Karpas-422 (cell line): ENCODE results near the gene KCNIP4. TPM values are rescaled to one million over a fixed set of nuclear protein-coding genes. Genes with fewer than 3 reads are reported as not detected.

Source experiments
- DNase-seq: peaks from one replicate; pipeline ENCODE4 v3.0.0-alpha.2; 2015
- H2AFZ ChIP-seq: fragments of 200-600 bp; sonication (generic); 2 replicates; pipeline ENCODE4 v1.6.1; 2014; ENCODE audit warnings: antibody characterized with exemption, low read length, mixed read lengths
- H3K27ac ChIP-seq: fragments of 200-600 bp; sonication (generic); 2 replicates; pipeline ENCODE4 v1.5.1; 2014; ENCODE audit warnings: mild to moderate bottlenecking, low read length, moderate library complexity
- H3K27me3 ChIP-seq: fragments of 200-600 bp; sonication (generic); 2 replicates; pipeline ENCODE4 v1.6.1; 2014; ENCODE audit warnings: low read length, mixed read lengths
- H3K36me3 ChIP-seq: fragments of 200-600 bp; sonication (generic); 2 replicates; pipeline ENCODE4 v1.6.1; 2014; ENCODE audit warnings: low read length, mixed read lengths; ENCODE audit not compliant: insufficient read depth
- H3K4me1 ChIP-seq: fragments of 200-600 bp; sonication (generic); 2 replicates; pipeline ENCODE4 v1.6.1; 2014; ENCODE audit warnings: mild to moderate bottlenecking, low read length, mixed read lengths
- H3K4me2 ChIP-seq: fragments of 200-600 bp; sonication (generic); 2 replicates; pipeline ENCODE4 v1.6.1; 2014; ENCODE audit warnings: low read length, low read depth, mild to moderate bottlenecking; ENCODE audit not compliant: poor library complexity, severe bottlenecking
- H3K4me3 ChIP-seq: fragments of 200-600 bp; sonication (generic); 2 replicates; pipeline ENCODE4 v1.5.1; 2014; ENCODE audit warnings: mild to moderate bottlenecking, antibody characterized with exemption, low read length, mixed read lengths
- H3K79me2 ChIP-seq: fragments of 200-600 bp; sonication (generic); 2 replicates; pipeline ENCODE4 v1.6.1; 2014; ENCODE audit warnings: mild to moderate bottlenecking, low read length, mixed read lengths
- H3K9ac ChIP-seq: fragments of 200-600 bp; sonication (generic); 2 replicates; pipeline ENCODE4 v1.6.0; 2014; ENCODE audit warnings: low read length
- H3K9me2 ChIP-seq: fragments of 200-600 bp; sonication (generic), shearing (Covaris generic); replicated peaks from 2 replicates; pipeline ENCODE4 v1.6.0; 2014; ENCODE audit warnings: mild to moderate bottlenecking, low read length, moderate library complexity; ENCODE audit not compliant: insufficient read depth
- H3K9me3 ChIP-seq: fragments of 300-700, 200-600 bp; sonication (generic); 2 replicates; pipeline ENCODE4 v1.6.1; 2014; ENCODE audit warnings: low read length, mixed read lengths
- H4K20me1 ChIP-seq: fragments of 200-600 bp; sonication (generic); 2 replicates; pipeline ENCODE4 v1.6.1; 2014; ENCODE audit warnings: mild to moderate bottlenecking, antibody characterized with exemption, low read length, low read depth; ENCODE audit not compliant: insufficient read depth
- total RNA-seq: library from RNA; depleted of rRNA; stranded (reverse); fragments of >200 nt; shearing (Covaris generic); gene quantifications from 2 replicates; pipeline ENCODE4 v1.2.3, GENCODE V29; 2014; ENCODE audit warnings: low replicate concordance

Gene KCNIP4
- total RNA-seq, 1 experiment from 2014 or later, result not detected

DNA sequence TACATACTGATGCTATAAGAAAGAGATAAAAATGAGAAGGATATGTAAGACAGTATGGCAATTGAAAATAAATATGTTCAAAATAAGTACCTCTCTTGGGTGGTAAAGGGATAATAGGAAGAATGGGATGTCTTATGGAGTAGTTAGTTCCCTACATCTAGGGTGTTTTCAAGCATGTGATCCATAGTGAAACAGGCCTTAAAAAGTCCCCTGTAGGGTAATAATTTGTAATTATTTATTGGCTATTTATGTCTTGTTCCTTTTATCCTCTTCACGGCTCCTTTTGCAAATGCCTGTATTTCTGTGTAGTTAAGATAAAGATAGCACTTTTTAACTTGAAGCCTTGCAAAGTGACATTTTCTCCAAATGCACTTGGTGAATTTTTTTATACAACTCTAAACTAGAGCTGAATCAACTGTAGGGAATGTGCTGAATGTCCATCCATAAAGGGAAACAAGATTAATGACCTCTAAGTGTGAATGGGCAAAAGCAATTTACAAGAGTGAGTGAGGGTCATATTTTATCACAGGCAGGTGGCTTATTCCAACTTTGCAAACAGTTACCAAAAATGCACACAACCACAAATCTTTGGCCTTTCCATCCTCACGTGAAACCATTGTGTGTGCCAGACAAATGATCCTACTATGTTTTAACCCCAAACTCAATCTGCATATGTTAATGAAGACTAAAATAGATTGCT lies 299.0 kb downstream of the KCNIP4 start:
- H3K9me3 ChIP-seq, result peaks cover 7% of the 10 kb centered on the region
- H3K4me1 ChIP-seq, result no peaks in the 10 kb centered on the region
- no peaks in the 10 kb centered on the region for H3K9me2 ChIP-seq
- no peak for DNase-seq
- H3K9ac ChIP-seq, result no peak overlapping the region
- H3K36me3 ChIP-seq, result no peaks in the 10 kb centered on the region
- no peak overlapping the region for H2AFZ ChIP-seq
- H4K20me1 ChIP-seq, result no peaks in the 10 kb centered on the region
- H3K79me2 ChIP-seq, result no peaks in the 10 kb centered on the region
- H3K27me3 ChIP-seq, result no peaks in the 10 kb centered on the region
- no peak overlapping the region for H3K4me2 ChIP-seq
- H3K4me3 ChIP-seq, result no peak overlapping the region
- no peak overlapping the region for H3K27ac ChIP-seq

GRCh38 chr4:21645776-21646175 lies 302.8 kb downstream of the KCNIP4 start:
- H3K27me3 ChIP-seq, result no peaks in the 10 kb centered on the region
- no peak overlapping the region for H3K27ac ChIP-seq
- no peaks in the 10 kb centered on the region for H3K79me2 ChIP-seq
- no peak for DNase-seq
- no peaks in the 10 kb centered on the region for H3K9me2 ChIP-seq
- H3K4me3 ChIP-seq, result no peak overlapping the region
- no peak overlapping the region for H3K9ac ChIP-seq
- no peaks in the 10 kb centered on the region for H4K20me1 ChIP-seq
- no peak overlapping the region for H3K4me2 ChIP-seq
- H2AFZ ChIP-seq, result no peak overlapping the region
- H3K36me3 ChIP-seq, result no peaks in the 10 kb centered on the region
- H3K4me1 ChIP-seq, result no peaks in the 10 kb centered on the region
- H3K9me3 ChIP-seq, result peaks cover 4% of the 10 kb centered on the region

GRCh38 chr4:21641696-21642095 lies 306.9 kb downstream of the KCNIP4 start:
- Histone ChIP-seq H3K4me1 (no peaks in the 10 kb centered on the region), H3K9ac (no peak overlapping the region), H3K9me3 (peaks cover 11% of the 10 kb centered on the region), H3K4me3 (no peak overlapping the region), H3K36me3 (no peaks in the 10 kb centered on the region), H3K27me3 (no peaks in the 10 kb centered on the region), H4K20me1 (no peaks in the 10 kb centered on the region), H3K9me2 (no peaks in the 10 kb centered on the region), H2AFZ (no peak overlapping the region), H3K4me2 (no peak overlapping the region), H3K79me2 (no peaks in the 10 kb centered on the region), H3K27ac (no peak overlapping the region)
- no peak for DNase-seq

- H3K4me3 ChIP-seq, result no peak overlapping the region
- peaks cover 7% of the 10 kb centered on the region for H3K9me3 ChIP-seq
- no peaks in the 10 kb centered on the region for H4K20me1 ChIP-seq
- H3K27ac ChIP-seq, result no peak overlapping the region
- no peaks in the 10 kb centered on the region for H3K79me2 ChIP-seq
- H3K9ac ChIP-seq, result no peak overlapping the region
- no peaks in the 10 kb centered on the region for H3K27me3 ChIP-seq
- no peak overlapping the region for H2AFZ ChIP-seq
- H3K36me3 ChIP-seq, result no peaks in the 10 kb centered on the region
- no peaks in the 10 kb centered on the region for H3K4me1 ChIP-seq
- no peak overlapping the region for H3K4me2 ChIP-seq
- H3K9me2 ChIP-seq, result no peaks in the 10 kb centered on the region
- DNase-seq, result no peak
These were observed 310.3 kb downstream of the KCNIP4 start for GRCh38 chr4:21638171-21638725.

DNA sequence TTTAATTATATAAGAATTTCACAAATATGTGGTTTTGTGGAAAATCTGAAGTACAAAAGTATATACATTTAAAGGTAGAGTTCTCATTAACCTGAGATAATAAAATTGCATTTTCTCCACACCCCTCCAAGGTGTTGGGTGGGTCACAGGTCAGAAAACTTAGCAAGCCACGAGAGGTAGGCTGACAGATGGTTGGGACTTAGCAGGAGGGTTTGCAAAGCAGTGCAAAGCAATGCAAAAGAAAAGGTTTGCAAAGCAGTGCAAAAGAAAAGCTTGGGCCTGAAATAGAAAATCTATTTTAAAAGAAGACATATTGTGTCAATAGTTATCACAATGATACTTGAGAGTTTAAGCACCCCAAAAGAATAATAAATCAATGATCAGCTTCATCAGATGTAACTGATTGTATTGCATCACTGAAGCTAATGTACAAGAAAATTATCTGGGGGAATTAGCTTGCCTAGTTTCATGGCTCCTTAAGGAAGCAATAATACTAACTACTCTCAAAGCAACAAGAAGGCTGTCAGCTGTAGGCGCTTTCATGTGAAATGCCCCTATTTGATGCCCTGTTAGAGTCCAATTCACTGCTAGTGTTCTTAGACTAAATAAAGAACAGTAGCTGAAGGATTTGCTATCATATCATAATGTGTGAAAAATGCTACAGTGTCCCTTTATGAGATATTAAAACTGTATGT lies 319.5 kb downstream of the KCNIP4 start:
- no peaks in the 10 kb centered on the region for H3K27me3 ChIP-seq
- no peaks in the 10 kb centered on the region for H3K4me1 ChIP-seq
- no peaks in the 10 kb centered on the region for H3K9me2 ChIP-seq
- no peaks in the 10 kb centered on the region; the same call in 1 of the 2 replicates for H3K36me3 ChIP-seq
- no peak overlapping the region for H3K4me2 ChIP-seq
- H3K4me3 ChIP-seq, result no peak overlapping the region
- no peaks in the 10 kb centered on the region for H4K20me1 ChIP-seq
- H2AFZ ChIP-seq, result no peak overlapping the region
- peaks cover 8% of the 10 kb centered on the region for H3K9me3 ChIP-seq
- H3K79me2 ChIP-seq, result no peaks in the 10 kb centered on the region
- no peak overlapping the region for H3K27ac ChIP-seq
- no peak overlapping the region for H3K9ac ChIP-seq
- no peak for DNase-seq

DNA sequence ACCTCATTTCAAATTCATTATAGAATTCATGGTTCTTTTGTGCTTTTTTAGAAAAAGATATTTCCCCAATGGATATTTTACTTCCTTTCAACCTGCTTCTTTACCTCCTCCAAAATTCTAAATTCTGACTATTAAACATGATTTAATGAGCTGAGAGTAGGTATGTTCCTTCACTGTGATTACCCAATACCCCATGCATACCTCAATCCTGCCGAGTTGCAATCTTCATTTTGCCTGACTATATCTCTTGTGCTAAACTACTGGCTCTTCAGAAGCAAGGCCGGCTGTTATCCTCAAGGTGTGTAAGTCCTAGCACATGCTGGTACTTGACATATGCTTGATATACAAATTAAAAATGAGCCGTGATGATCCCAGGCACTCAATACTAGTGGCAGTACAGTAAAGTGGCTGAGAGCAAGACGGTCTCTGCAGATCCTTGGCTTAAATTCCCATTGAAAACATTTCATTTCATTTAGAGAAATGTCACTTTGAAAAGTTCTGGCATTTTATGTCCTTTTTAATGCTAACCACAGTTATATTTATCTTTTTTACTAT lies 320.4 kb downstream of the KCNIP4 start:
- no peaks in the 10 kb centered on the region for H3K9me2 ChIP-seq

GRCh38 chr4:21625447-21625846 lies 323.1 kb downstream of the KCNIP4 start:
- no peak overlapping the region for H3K4me3 ChIP-seq
- H2AFZ ChIP-seq, result no peak overlapping the region
- H3K79me2 ChIP-seq, result no peaks in the 10 kb centered on the region
- no peaks in the 10 kb centered on the region; the same call in 1 of the 2 replicates for H3K36me3 ChIP-seq
- no peak for DNase-seq
- H3K9me3 ChIP-seq, result peaks cover 3% of the 10 kb centered on the region
- H3K9me2 ChIP-seq, result no peaks in the 10 kb centered on the region
- H4K20me1 ChIP-seq, result no peaks in the 10 kb centered on the region
- H3K4me1 ChIP-seq, result no peaks in the 10 kb centered on the region
- H3K4me2 ChIP-seq, result no peak overlapping the region
- no peaks in the 10 kb centered on the region for H3K27me3 ChIP-seq
- no peak overlapping the region for H3K27ac ChIP-seq
- H3K9ac ChIP-seq, result no peak overlapping the region

More for the DNA sequence above, 320.4 kb downstream of the KCNIP4 start:
- Histone ChIP-seq H3K9ac (no peak overlapping the region), H3K4me3 (no peak overlapping the region), H3K36me3 (no peaks in the 10 kb centered on the region; the same call in 1 of the 2 replicates), H3K79me2 (no peaks in the 10 kb centered on the region), H2AFZ (no peak overlapping the region), H3K27ac (no peak overlapping the region), H3K4me1 (no peaks in the 10 kb centered on the region), H3K27me3 (no peaks in the 10 kb centered on the region), H3K4me2 (no peak overlapping the region), H3K9me3 (peaks cover 8% of the 10 kb centered on the region), H4K20me1 (no peaks in the 10 kb centered on the region)
- DNase-seq, result no peak

DNA sequence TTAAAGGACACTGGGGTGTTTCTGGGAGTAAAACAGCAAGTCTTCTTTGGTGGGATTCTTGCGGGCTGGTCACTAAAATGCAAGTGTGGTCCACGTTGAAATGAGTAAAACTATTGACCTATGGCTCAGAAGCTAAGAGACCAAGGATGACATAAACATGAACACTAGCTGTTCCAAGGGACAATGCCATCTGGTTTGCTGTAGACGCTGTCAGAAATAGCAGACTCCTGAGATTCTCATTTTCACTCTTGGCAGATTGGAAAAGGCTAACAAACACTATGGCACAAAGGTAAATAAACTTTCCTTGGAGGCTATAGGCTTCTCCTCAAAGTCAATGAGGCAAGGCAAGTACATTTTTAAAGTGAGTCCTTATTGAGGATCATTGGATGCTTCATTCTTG lies 343.6 kb downstream of the KCNIP4 start:
- Histone ChIP-seq H2AFZ (no peak overlapping the region), H3K9ac (no peak overlapping the region), H3K79me2 (no peaks in the 10 kb centered on the region), H3K4me2 (no peak overlapping the region), H3K9me3 (peaks cover 13% of the 10 kb centered on the region), H4K20me1 (no peaks in the 10 kb centered on the region), H3K4me1 (no peaks in the 10 kb centered on the region), H3K9me2 (no peaks in the 10 kb centered on the region), H3K4me3 (no peak overlapping the region), H3K36me3 (no peaks in the 10 kb centered on the region), H3K27ac (no peak overlapping the region), H3K27me3 (no peaks in the 10 kb centered on the region)
- DNase-seq, result no peak
